Aorta (tissue), 5 donors: ENCODE data around the gene SLAMF9. TPM values are rescaled to one million over a fixed set of nuclear protein-coding genes. Genes with fewer than 3 reads are reported as not detected.

ENCODE experiments used
- ATAC-seq: fragments of 200-7000 bp; cut with Tn5 transposase; one replicate; pipeline ENCODE4 v1.9.1; 2022; ENCODE audit warnings: moderate library complexity; ENCODE audit not compliant: low FRiP score
- DNase-seq, 2 donors: peaks; one replicate each; pipeline ENCODE4 v3.0.0-alpha.2; 2020
- H3K27ac ChIP-seq, 2 donors: one replicate each; pipeline ENCODE4 v1.5.1; 2013; ENCODE audit warnings: low read length in 2 of 2, mild to moderate bottlenecking in 2 of 2, moderate library complexity in 2 of 2, control low read depth in 1 of 2, inconsistent platforms in 1 of 2, low read depth in 1 of 2
- H3K27me3 ChIP-seq, 2 donors: one replicate each; pipeline ENCODE4 v1.6.1; 2013; ENCODE audit warnings: control low read depth in 1 of 2, low read length in 1 of 2, mild to moderate bottlenecking in 1 of 2, moderate library complexity in 1 of 2; ENCODE audit not compliant: insufficient read depth in 2 of 2, control insufficient read depth in 1 of 2
- H3K36me3 ChIP-seq, 2 donors: one replicate each; pipeline ENCODE4 v1.6.1; 2013; ENCODE audit warnings: control low read depth in 1 of 2, low read length in 1 of 2, mild to moderate bottlenecking in 1 of 2; ENCODE audit not compliant: insufficient read depth in 2 of 2, control insufficient read depth in 1 of 2
- H3K4me1 ChIP-seq, 2 donors: one replicate each; pipeline ENCODE4 v1.6.1; 2013; ENCODE audit warnings: low read length in 2 of 2, control low read depth in 1 of 2, mild to moderate bottlenecking in 1 of 2, moderate library complexity in 1 of 2; ENCODE audit not compliant: insufficient read depth in 2 of 2, control insufficient read depth in 1 of 2
- H3K4me3 ChIP-seq, 2 donors: one replicate each; pipeline ENCODE4 v1.5.1; 2013; ENCODE audit warnings: low read length in 2 of 2, control low read depth in 1 of 2, mild to moderate bottlenecking in 1 of 2
- H3K9me3 ChIP-seq: one replicate; pipeline ENCODE4 v1.6.1; 2013; ENCODE audit warnings: mild to moderate bottlenecking, low read length; ENCODE audit not compliant: control insufficient read depth
- WGBS, 2 donors: extraction: QIAGEN DNeasy Blood & Tissue Kit; methylation state at CpG; one replicate each; pipeline ENCODE4 v1.1.7; 2013; 5-methylcytosine and 5-hydroxymethylcytosine counted together
- intact Hi-C, 2 donors: fragments of 100-400 bp; cut with DNase I; formaldehyde crosslinking; loops; one replicate each; pipeline versions ENCODE4 v1.14.2 to v1.15.0; 2022
- polyA plus RNA-seq, 2 donors: library from polyadenylated mRNA; stranded (reverse); fragments of 200-250 nt; gene quantifications; one replicate each; pipeline ENCODE4 v1.2.3, GENCODE V29; 2013
- total RNA-seq, 2 donors: library from RNA; stranded (reverse); fragmentation: NEBNext Ultra II Directional; extraction: Animal tissue kit (Norgen Biotek cat#: 25700); gene quantifications; one replicate each; pipeline ENCODE4 v1.2.1, GENCODE V29; 2021
- donor health status: healthy with polysubstance abuse.
- donor health status: Bipolar disorder and iron deficiency.
- donor health status: DM: no; HTN: no; CAD: no.
- donor health status: DM: no; HTN: no; CAD: no.
- donor health status: DM: yes; HTN: yes; CAD: no.

SLAMF9 gene
- total and polyA plus RNA-seq, 4 donors = not detected

- H3K9me3 ChIP-seq = no peaks in the 10 kb centered on the region
- H3K4me3 ChIP-seq = no peak overlapping the region
- DNase-seq = peak; percentile 9 to 51
- H3K27me3 ChIP-seq = no peaks in the 10 kb centered on the region
- no peak for ATAC-seq
- H3K27ac ChIP-seq = no peak overlapping the region
- intact Hi-C loops = no loop called here
- peaks cover 4 to 9% of the 10 kb centered on the region in 2 donors for H3K36me3 ChIP-seq
- H3K4me1 ChIP-seq = peaks cover 0 to 2% of the 10 kb centered on the region in 2 donors
- WGBS, 2 donors = 74 to 76% methylated on average over 13 of the region's 13 CpGs
These were observed 35.5 kb downstream of the SLAMF9 start for GRCh38 chr1:159918352-159919200.

- no peaks in the 10 kb centered on the region for H3K27me3 ChIP-seq
- intact Hi-C loops = no loop called here
- H3K4me3 ChIP-seq = no peak overlapping the region
- DNase-seq (peak; percentile 46 to 63), ATAC-seq (no peak)
- 54 to 57% methylated on average over 5 of the region's 5 CpGs for WGBS, 2 donors
- peaks cover 0 to 2% of the 10 kb centered on the region in 2 donors for H3K4me1 ChIP-seq
- no peaks in the 10 kb centered on the region for H3K9me3 ChIP-seq
- peaks cover 4 to 9% of the 10 kb centered on the region in 2 donors for H3K36me3 ChIP-seq
- peak overlapping the region in 1 of 2 donors; percentile 25 for H3K27ac ChIP-seq
These were observed 36.3 kb downstream of the SLAMF9 start for GRCh38 chr1:159917533-159918351.

GRCh38 chr1:159916242-159917051 lies 37.6 kb downstream of the SLAMF9 start:
- DNase-seq (peak; percentile 33 to 71), ATAC-seq (no peak)
- Histone ChIP-seq H3K4me3 (no peak overlapping the region), H3K9me3 (no peaks in the 10 kb centered on the region), H3K4me1 (peaks cover 0 to 2% of the 10 kb centered on the region in 2 donors), H3K36me3 (peaks cover 4 to 9% of the 10 kb centered on the region in 2 donors), H3K27ac (peak overlapping the region in 1 of 2 donors; percentile 82), H3K27me3 (no peaks in the 10 kb centered on the region)
- WGBS, 2 donors = 24 to 26% methylated on average over 9 of the region's 9 CpGs
- intact Hi-C loops = no loop called here

- Histone ChIP-seq H3K27ac (peak overlapping the region in 1 of 2 donors; percentile 64), H3K36me3 (peaks cover 4 to 9% of the 10 kb centered on the region in 2 donors), H3K27me3 (no peaks in the 10 kb centered on the region), H3K9me3 (no peaks in the 10 kb centered on the region), H3K4me3 (no peak overlapping the region), H3K4me1 (peaks cover 0 to 2% of the 10 kb centered on the region in 2 donors)
- intact Hi-C loops = no loop called here
- WGBS, 2 donors = 17 to 29% methylated on average over 5 of the region's 5 CpGs
- no peak for ATAC-seq
- DNase-seq = peak; percentile 16 to 24
These were observed 38.3 kb downstream of the SLAMF9 start for GRCh38 chr1:159915571-159916241.

GRCh38 chr1:159914252-159915018 lies 39.6 kb downstream of the SLAMF9 start:
- peak; percentile 22 to 55 for DNase-seq
- intact Hi-C loops = no loop called here
- ATAC-seq = no peak

DNA sequence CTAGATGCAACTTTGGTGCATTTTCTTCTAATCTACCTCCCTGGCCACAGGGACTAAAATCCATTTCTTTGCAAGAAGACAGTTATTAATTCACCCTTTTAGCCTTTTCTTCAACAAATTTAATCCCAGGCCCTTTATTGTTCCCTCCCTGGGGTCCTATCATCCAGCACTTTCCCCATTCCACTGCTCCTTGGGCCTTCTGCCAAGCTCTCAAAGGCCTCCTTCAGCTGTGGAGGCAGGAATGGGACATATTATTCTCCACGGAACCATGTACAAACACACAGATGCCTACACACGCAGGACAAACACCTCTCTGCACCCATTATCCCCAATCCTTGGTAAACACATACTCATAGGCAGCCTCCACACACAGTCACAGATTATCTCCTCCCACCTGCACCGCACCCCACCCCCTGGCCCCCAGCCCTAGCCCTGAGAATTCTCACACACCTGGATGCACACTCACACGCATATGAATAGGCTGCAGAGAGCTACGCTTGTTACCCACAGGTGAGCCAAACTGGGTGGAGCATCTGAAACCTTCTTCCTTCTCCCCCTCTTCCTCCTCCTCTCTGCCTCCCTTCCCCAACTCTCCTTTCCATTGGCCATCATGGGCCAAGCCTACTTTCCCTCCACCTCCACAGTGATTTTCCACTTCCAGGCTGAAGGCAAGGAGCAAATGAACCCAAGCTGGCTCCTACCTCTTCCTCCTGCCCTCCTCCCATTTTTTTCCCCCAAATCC lies 40.4 kb downstream of the SLAMF9 start:
- no peak overlapping the region for H3K27ac ChIP-seq
- no peaks in the 10 kb centered on the region for H3K9me3 ChIP-seq
- no peaks in the 10 kb centered on the region for H3K27me3 ChIP-seq
- peaks cover 0 to 2% of the 10 kb centered on the region in 2 donors for H3K4me1 ChIP-seq
- DNase-seq = peak; percentile 29 to 40
- H3K36me3 ChIP-seq = peaks cover 2 to 4% of the 10 kb centered on the region in 2 donors
- ATAC-seq = no peak
- intact Hi-C loops = no loop called here
- WGBS, 2 donors = 63 to 82% methylated on average over 5 of the region's 5 CpGs
- no peak overlapping the region for H3K4me3 ChIP-seq

More at GRCh38 chr1:159914252-159915018, 39.6 kb downstream of the SLAMF9 start:
- no peak overlapping the region for H3K4me3 ChIP-seq
- H3K27ac ChIP-seq = no peak overlapping the region
- H3K36me3 ChIP-seq = peaks cover 4 to 5% of the 10 kb centered on the region in 2 donors
- H3K9me3 ChIP-seq = no peaks in the 10 kb centered on the region
- no peaks in the 10 kb centered on the region for H3K27me3 ChIP-seq
- peaks cover 0 to 2% of the 10 kb centered on the region in 2 donors for H3K4me1 ChIP-seq
- 87% methylated on average over 10 of the region's 10 CpGs for WGBS, 2 donors
